Measurements from ENCODE around the gene PIGA.
"Not testable (repeated sequence)": the region's sequence is repeated elsewhere in the genome, so short reads cannot be mapped to it uniquely, and the experiment has no call there.

PIGA gene

DNA sequence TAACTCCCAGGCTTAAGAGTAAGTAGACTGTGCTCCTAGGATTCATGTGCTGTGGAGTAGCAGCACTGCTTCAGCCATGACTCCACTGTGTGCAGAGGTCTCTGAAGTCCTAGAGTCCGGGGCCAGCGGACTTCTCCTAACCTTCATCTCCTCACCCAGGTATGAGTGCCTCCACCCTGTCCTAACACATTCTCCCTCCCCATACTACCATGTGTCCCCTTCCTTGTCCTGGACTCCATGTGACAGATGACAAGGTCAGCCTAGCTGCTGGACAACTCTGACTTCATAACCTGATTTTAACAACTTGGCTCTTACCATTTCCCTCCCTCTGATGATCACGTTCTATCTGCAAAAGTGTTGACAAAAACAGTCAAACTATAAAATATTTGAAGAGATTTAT is 36.5 kb downstream of the PIGA start:
- Mint-ChIP-seq H3K27me3 (no peaks in the 10 kb centered on the region), H3K4me3 (no peak overlapping the region), H3K9me3 (no peaks in the 10 kb centered on the region), H3K36me3 (no peaks in the 10 kb centered on the region), H3K4me1 (no peaks in the 10 kb centered on the region), H3K27ac (no peak overlapping the region)
- no peak for ATAC-seq

DNA sequence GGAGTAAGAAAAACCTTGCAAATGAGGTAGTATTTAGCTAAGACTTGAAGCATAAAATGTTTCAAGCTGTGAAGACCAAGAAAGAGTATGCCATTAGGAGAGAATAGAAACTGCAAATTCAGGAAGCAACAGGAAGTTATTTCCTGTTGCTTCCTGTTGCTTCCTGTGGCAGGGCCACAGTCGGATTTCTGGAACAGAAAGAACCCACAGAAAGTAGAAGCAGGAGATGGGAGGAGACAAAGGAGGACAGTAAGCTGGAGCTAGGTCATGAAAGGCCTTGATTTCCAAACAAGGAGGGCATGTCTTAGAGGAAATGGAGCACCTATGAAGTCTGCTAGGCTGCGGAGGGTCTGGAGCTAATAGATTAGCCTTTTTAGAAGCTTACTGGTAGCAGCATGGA is 37.1 kb downstream of the PIGA start:
- no peak overlapping the region for H3K27ac Mint-ChIP-seq
- no peaks in the 10 kb centered on the region for H3K4me1 Mint-ChIP-seq
- H3K36me3 Mint-ChIP-seq: no peaks in the 10 kb centered on the region
- H3K27me3 Mint-ChIP-seq: no peaks in the 10 kb centered on the region
- no peak for ATAC-seq
- no peak overlapping the region for H3K4me3 Mint-ChIP-seq
- H3K9me3 Mint-ChIP-seq: no peaks in the 10 kb centered on the region

DNA sequence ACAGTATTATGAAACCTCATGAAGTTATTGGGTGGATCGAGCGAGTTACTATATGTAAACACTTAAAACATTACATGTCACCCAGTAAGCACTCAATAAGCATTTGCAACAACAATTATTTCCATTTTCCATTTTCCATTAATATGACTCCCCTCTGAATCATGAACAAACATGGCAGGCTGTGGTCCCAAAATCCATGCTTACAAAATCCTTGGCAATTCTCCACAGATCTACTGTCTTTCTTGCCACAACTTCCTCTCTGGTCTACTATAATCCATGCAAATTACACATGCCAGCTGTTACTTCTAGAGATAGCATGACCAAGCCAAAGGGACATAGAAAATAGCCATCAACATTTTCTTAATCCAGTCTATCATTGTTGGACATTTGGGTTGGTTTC is 41.9 kb downstream of the PIGA start:
- ATAC-seq: no peak
- no peaks in the 10 kb centered on the region for H3K36me3 Mint-ChIP-seq
- no peak overlapping the region for H3K4me3 Mint-ChIP-seq
- no peaks in the 10 kb centered on the region for H3K27me3 Mint-ChIP-seq
- H3K9me3 Mint-ChIP-seq: no peaks in the 10 kb centered on the region
- H3K27ac Mint-ChIP-seq: no peak overlapping the region
- H3K4me1 Mint-ChIP-seq: no peaks in the 10 kb centered on the region

DNA sequence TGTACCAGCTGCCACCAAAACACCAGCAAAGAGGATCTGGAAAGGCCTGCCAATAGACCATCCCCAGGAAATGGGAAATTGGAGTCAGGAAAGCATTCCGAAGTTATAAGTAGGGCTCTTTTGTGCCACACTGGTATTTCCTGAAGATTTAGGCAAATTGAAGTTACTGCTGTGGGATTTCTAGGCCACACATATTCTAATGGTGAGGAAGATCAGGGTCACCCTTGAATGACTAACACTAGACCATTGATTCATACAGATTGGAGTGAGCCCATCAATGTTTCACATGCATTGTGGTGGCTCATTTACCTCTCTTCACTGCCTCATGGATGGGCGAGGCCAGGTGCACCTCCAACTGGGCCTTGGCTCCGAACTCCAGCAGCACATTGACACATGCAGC is 42.5 kb downstream of the PIGA start:
- no peaks in the 10 kb centered on the region for H3K27me3 Mint-ChIP-seq
- ATAC-seq: no peak
- H3K4me1 Mint-ChIP-seq: no peaks in the 10 kb centered on the region
- no peak overlapping the region for H3K4me3 Mint-ChIP-seq
- no peaks in the 10 kb centered on the region for H3K9me3 Mint-ChIP-seq
- no peaks in the 10 kb centered on the region for H3K36me3 Mint-ChIP-seq
- H3K27ac Mint-ChIP-seq: no peak overlapping the region

DNA sequence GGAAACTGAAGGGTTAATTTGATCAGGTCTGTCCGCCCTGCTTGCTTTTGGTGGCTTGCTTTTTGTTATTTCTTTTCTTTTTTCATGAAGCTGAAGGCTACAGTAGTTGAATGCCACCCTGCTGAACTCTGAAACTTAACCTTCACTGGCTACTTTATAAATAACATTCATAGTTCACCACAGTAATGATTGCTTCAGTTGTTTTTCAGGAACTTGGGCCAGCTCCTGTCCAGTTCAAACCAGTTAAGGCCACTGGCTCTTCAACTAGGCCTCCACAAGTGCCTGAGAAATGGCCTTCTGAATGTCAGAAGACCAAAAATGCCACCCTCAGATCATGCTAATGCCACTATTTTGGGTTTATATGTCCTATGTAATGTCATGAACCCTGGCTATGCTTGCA is 57.7 kb downstream of the PIGA start:
- peaks cover 8% of the 10 kb centered on the region for H3K27me3 Mint-ChIP-seq
- H3K9me3 Mint-ChIP-seq: no peaks in the 10 kb centered on the region
- no peaks in the 10 kb centered on the region for H3K4me1 Mint-ChIP-seq
- no peak for ATAC-seq
- no peaks in the 10 kb centered on the region for H3K36me3 Mint-ChIP-seq
- no peak overlapping the region for H3K27ac Mint-ChIP-seq
- no peak overlapping the region for H3K4me3 Mint-ChIP-seq

DNA sequence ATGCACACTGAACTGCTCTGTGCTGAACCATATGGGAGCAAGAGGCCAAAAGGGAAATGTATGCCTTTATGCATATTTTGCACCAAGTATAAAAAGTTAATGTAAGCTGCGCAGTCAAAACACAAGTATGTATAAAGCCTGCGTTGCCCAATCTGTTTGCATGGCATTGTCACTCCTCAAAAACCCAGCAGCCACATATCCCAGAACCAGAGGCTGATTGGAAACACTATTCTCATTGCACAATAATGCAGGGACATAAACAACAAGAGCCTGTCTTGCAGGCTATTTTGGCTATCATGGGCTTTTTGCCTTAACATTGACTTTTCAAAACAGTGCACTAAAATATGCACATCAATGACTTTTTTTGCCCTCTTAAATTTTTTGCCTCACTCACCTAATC is 60.4 kb downstream of the PIGA start:
- H3K27ac Mint-ChIP-seq: no peak overlapping the region
- no peaks in the 10 kb centered on the region for H3K27me3 Mint-ChIP-seq
- peaks cover under 1% of the 10 kb centered on the region for H3K4me1 Mint-ChIP-seq
- ATAC-seq: no peak
- no peaks in the 10 kb centered on the region for H3K9me3 Mint-ChIP-seq
- H3K36me3 Mint-ChIP-seq: no peaks in the 10 kb centered on the region
- no peak overlapping the region for H3K4me3 Mint-ChIP-seq

DNA sequence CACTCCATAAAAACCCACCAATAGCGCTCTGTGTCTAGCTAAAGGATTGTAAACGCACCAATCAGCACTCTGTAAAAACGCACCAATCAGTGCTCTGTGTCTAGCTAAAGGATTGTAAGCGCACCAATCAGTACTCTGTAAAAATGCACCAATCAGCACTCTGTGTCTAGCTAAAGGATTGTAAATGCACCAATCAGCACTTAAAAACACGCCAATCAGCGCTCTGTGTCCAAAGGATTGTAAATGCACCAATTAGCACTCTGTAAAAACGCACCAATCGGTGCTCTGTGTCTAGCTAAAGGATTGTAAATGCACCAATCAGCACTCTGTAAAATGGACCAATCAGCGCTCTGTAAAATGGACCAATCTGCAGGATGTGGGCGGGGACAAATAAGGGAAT is 62.0 kb downstream of the PIGA start:
- not testable (repeated sequence) for ATAC-seq, H3K27ac Mint-ChIP-seq, H3K4me3 Mint-ChIP-seq, H3K4me1 Mint-ChIP-seq, H3K9me3 Mint-ChIP-seq, H3K27me3 Mint-ChIP-seq, H3K36me3 Mint-ChIP-seq

DNA sequence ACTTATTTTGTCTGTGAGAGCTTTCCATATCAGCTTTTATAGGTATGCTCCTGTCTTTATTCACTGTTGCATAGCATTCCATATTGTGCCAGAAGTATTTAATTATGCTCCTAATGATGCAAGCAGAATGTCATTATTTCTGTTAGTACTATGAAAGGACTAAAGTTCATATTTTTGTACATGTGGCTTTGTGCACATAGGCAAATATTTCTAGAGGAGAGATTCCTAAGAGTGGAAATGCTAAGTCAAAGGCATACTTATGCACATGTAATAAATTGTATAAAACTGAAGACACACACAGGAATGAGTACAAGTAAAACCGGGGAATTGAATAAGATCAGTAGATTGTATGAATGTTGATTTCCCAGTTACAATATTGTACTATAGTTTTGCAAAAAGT is 63.6 kb downstream of the PIGA start:
- H3K27ac Mint-ChIP-seq: no peak overlapping the region
- ATAC-seq: no peak

DNA sequence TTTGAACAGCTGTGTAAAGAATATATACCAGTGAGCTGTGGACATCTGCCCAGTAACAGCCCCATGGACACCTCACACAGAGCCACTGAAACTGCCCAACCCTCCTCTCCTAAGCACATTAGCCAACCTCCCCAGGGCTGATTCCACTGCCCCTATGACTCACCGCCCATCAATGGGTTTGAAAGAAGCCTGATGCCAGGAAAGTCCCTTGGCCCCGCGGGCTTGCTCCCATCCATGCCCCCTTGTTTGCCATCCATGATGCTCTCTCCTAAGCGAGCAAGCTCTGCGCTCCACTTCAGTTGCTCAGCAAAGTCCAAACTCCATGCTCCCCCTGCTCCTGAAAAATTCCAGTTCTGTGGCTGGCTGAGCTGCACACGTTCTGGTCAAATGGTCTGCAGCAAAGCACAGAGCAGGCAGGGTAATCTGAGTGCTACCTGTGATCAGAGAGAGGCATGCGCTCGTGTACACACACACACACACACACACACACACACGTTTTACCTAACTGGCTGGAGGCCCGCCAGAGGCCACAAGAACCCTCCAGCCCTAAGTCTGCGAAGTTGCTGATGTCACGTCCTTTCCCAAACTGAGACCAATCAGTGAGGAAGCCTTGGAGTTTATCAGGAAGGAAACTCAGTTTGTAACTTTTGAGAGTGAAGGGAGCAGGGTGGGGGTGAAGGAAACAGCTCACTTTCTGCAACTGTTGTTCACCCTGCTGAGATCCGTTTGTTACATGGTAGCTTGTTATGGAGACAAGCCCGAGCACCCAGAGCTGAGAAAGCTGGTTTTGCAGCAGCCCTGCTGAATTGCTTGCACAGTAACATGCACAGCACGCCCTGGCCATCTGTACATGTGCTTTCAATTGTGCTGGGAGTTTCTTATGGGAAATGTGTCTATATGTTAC is 65.5 kb downstream of the PIGA start, which contains the start of gene ASB9:
TSS of gene ASB9 (minus strand) at position 466 of the 904 bp plus-strand sequence. CDS start at position 257, 209 bp downstream.
- H3K27me3 Mint-ChIP-seq: no peaks in the 10 kb centered on the region
- no peak within 1 kb of the TSS for H3K27ac Mint-ChIP-seq
- no peak for ATAC-seq
- peaks cover 6% of the 10 kb centered on the region for H3K4me1 Mint-ChIP-seq
- H3K4me3 Mint-ChIP-seq: no peak within 1 kb of the TSS
- no peaks in the 10 kb centered on the region for H3K36me3 Mint-ChIP-seq
- H3K9me3 Mint-ChIP-seq: no peaks in the 10 kb centered on the region

More for the DNA sequence above, 63.6 kb downstream of the PIGA start:
- peaks cover 6% of the 10 kb centered on the region for H3K4me1 Mint-ChIP-seq
- no peaks in the 10 kb centered on the region for H3K9me3 Mint-ChIP-seq
- H3K4me3 Mint-ChIP-seq: no peak overlapping the region
- H3K36me3 Mint-ChIP-seq: no peaks in the 10 kb centered on the region
- no peaks in the 10 kb centered on the region for H3K27me3 Mint-ChIP-seq

Measured in stimulated activated memory B cell treated with anti-CD40 and anti-IgM and Interleukin-4, amounts not matched to agents 10 μg/mL and 1 μg/mL and 100 μg/mL, for 72 hours (primary cell).